Memory B cell (primary cell): ENCODE measurements around the gene PPIP5K1.

Source experiments
- ATAC-seq: fragments of 150-1000 bp; cut with Tn5 transposase; 2 replicates; pipeline ENCODE4 v1.10.0; 2021; ENCODE audit warnings: low read depth, mild to moderate bottlenecking, moderate library complexity
- DNase-seq, 2 donors: peaks; one replicate each; pipeline ENCODE4 v3.0.0; 2022; ENCODE audit warnings: low spot score in 2 of 2
- H3K27ac Mint-ChIP-seq: one replicate; pipeline ENCODE4 v1.8.0; 2022; ENCODE audit warnings: mild to moderate bottlenecking, moderate library complexity, mixed read lengths
- H3K27me3 Mint-ChIP-seq: one replicate; pipeline ENCODE4 v1.8.0; 2022; ENCODE audit warnings: mixed read lengths
- H3K36me3 Mint-ChIP-seq: one replicate; pipeline ENCODE4 v1.8.0; 2022; ENCODE audit warnings: mild to moderate bottlenecking, mixed read lengths
- H3K4me1 Mint-ChIP-seq: one replicate; pipeline ENCODE4 v1.8.0; 2022; ENCODE audit warnings: mixed read lengths
- H3K4me3 Mint-ChIP-seq: one replicate; pipeline ENCODE4 v1.8.0; 2022; ENCODE audit warnings: mild to moderate bottlenecking, moderate library complexity, mixed read lengths
- H3K9me3 Mint-ChIP-seq: one replicate; pipeline ENCODE4 v1.8.0; 2022; ENCODE audit warnings: mixed read lengths

PPIP5K1 gene

DNA sequence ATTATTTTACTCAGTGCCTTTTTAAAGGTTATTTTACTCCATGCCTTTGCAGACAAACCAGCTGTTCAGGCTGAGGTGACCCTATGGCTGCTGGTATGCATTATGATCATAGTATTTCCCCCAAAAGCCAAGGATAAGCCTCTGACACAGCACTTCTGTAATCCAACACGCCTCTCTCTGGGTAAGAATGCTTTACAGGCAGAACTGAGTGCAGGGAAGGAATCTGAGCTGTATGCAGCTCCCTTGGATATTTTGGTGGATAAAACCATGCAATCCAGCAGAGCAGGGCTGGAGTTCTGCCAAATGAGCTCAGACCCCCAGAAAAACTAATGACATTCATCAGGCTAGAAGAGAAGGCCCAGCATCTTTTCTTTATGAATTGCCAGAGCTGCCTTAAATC, 84.3 kb downstream of the PPIP5K1 start:
- peaks cover 5% of the 10 kb centered on the region for H3K4me1 Mint-ChIP-seq
- no peaks in the 10 kb centered on the region for H3K27me3 Mint-ChIP-seq
- H3K36me3 Mint-ChIP-seq, result no peaks in the 10 kb centered on the region
- DNase-seq (no peak), ATAC-seq (no peak)
- no peak overlapping the region for H3K27ac Mint-ChIP-seq
- H3K9me3 Mint-ChIP-seq, result no peaks in the 10 kb centered on the region
- no peak overlapping the region for H3K4me3 Mint-ChIP-seq

GRCh38 chr15:43499635-43500034, 90.4 kb downstream of the PPIP5K1 start:
- no peak overlapping the region for H3K4me3 Mint-ChIP-seq
- no peaks in the 10 kb centered on the region for H3K9me3 Mint-ChIP-seq
- ATAC-seq, result no peak
- no peaks in the 10 kb centered on the region for H3K4me1 Mint-ChIP-seq
- no peak overlapping the region for H3K27ac Mint-ChIP-seq
- H3K36me3 Mint-ChIP-seq, result no peaks in the 10 kb centered on the region
- no peak for DNase-seq
- H3K27me3 Mint-ChIP-seq, result no peaks in the 10 kb centered on the region

GRCh38 chr15:43498990-43499389, 91.0 kb downstream of the PPIP5K1 start:
- Mint-ChIP-seq H3K4me3 (no peak overlapping the region), H3K9me3 (no peaks in the 10 kb centered on the region), H3K27me3 (no peaks in the 10 kb centered on the region), H3K27ac (no peak overlapping the region), H3K4me1 (no peaks in the 10 kb centered on the region), H3K36me3 (no peaks in the 10 kb centered on the region)
- DNase-seq, result no peak
- no peak for ATAC-seq

GRCh38 chr15:43493703-43494472, 96.1 kb downstream of the PPIP5K1 start:
- ATAC-seq, result no peak
- no peak for DNase-seq
- peak overlapping the region; percentile 97 for H3K27ac Mint-ChIP-seq
- no peaks in the 10 kb centered on the region for H3K9me3 Mint-ChIP-seq
- no peaks in the 10 kb centered on the region for H3K27me3 Mint-ChIP-seq
- H3K36me3 Mint-ChIP-seq, result peaks cover 11% of the 10 kb centered on the region
- H3K4me1 Mint-ChIP-seq, result peaks cover 11% of the 10 kb centered on the region
- H3K4me3 Mint-ChIP-seq, result peak overlapping the region; percentile 94

GRCh38 chr15:43492673-43493601, 97.1 kb downstream of the PPIP5K1 start, which contains the start of gene TP53BP1:
Gene TP53BP1 (minus strand): TSS chr15:43493156. CDS start chr15:43493043, 113 bp downstream.
- peaks cover 13% of the 10 kb centered on the region for H3K4me1 Mint-ChIP-seq
- no peaks in the 10 kb centered on the region for H3K9me3 Mint-ChIP-seq

GRCh38 chr15:43492266-43492665, 97.7 kb downstream of the PPIP5K1 start:
- H3K9me3 Mint-ChIP-seq, result no peaks in the 10 kb centered on the region
- no peaks in the 10 kb centered on the region for H3K27me3 Mint-ChIP-seq
- peaks cover 13% of the 10 kb centered on the region for H3K4me1 Mint-ChIP-seq
- ATAC-seq, result no peak
- H3K27ac Mint-ChIP-seq, result peak overlapping the region; percentile 97
- H3K4me3 Mint-ChIP-seq, result peak overlapping the region; percentile 94
- no peak for DNase-seq
- peaks cover 19% of the 10 kb centered on the region for H3K36me3 Mint-ChIP-seq

More at GRCh38 chr15:43492673-43493601, 97.1 kb downstream of the PPIP5K1 start, which contains the start of gene TP53BP1:
- ATAC-seq (peak; percentile 97), DNase-seq (peak; percentile 87 to 93)
- Mint-ChIP-seq H3K4me3 (peak within 1 kb of the TSS; percentile 94), H3K27me3 (no peaks in the 10 kb centered on the region), H3K27ac (peak within 1 kb of the TSS; percentile 97), H3K36me3 (peaks cover 14% of the 10 kb centered on the region)

GRCh38 chr15:43489191-43489590, 100.8 kb downstream of the PPIP5K1 start:
- no peak overlapping the region for H3K27ac Mint-ChIP-seq
- DNase-seq, result no peak
- peaks cover 16% of the 10 kb centered on the region for H3K4me1 Mint-ChIP-seq
- no peak overlapping the region for H3K4me3 Mint-ChIP-seq
- H3K27me3 Mint-ChIP-seq, result no peaks in the 10 kb centered on the region
- H3K9me3 Mint-ChIP-seq, result no peaks in the 10 kb centered on the region
- peaks cover 25% of the 10 kb centered on the region for H3K36me3 Mint-ChIP-seq
- ATAC-seq, result no peak

DNA sequence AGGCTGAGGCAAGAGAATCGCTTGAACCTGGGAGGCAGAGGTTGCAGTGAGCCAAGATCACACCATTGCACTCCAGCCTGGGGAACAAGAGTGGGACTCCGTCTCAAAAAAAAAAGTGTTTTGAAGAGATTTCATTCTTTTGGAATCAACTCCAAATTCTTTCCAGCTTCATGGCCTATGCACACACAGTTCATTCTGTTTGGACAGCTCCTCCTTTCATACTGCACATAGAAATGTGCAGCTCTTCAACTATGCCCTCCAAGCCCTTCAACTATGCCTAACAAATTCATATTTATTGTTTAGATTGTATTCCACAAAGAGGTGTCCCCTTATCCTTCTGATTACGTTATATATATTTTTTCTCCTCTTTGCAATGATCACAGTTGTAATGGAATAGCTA, 101.2 kb downstream of the PPIP5K1 start:
- H3K4me3 Mint-ChIP-seq, result no peak overlapping the region
- DNase-seq (no peak), ATAC-seq (no peak)
- H3K27ac Mint-ChIP-seq, result no peak overlapping the region
- H3K9me3 Mint-ChIP-seq, result no peaks in the 10 kb centered on the region
- H3K27me3 Mint-ChIP-seq, result no peaks in the 10 kb centered on the region
- H3K4me1 Mint-ChIP-seq, result peaks cover 20% of the 10 kb centered on the region
- H3K36me3 Mint-ChIP-seq, result peaks cover 27% of the 10 kb centered on the region

DNA sequence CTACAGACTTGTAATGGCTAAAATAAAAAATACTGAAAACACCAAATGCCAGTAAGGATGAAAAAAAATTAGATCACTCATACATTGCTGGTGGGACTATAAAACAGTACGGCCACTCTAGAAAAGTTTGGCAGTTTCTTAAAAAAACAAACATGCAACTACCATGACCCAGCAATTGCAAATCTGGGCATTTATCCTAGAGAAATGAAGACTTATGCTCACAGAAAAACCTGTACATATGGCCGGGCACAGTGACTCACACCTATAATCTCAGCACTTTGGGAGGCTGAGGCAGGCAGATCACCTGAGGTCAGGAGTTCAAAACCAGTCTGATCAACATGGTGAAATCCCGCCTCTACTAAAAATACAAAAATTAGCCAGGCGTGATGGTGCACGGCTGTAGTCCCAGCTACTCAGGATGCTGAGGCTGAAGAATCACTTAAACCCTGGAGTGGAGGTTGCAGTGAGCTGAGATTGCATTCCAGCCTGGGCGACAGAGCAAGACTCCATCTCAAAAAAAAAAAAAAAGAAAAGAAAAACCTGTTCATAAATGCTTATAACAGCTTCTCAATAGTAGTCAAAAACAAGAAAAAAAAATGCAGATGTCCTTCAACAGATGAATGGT, 102.6 kb downstream of the PPIP5K1 start:
- H3K4me1 Mint-ChIP-seq, result peaks cover 22% of the 10 kb centered on the region
- no peak overlapping the region for H3K4me3 Mint-ChIP-seq
- H3K27me3 Mint-ChIP-seq, result no peaks in the 10 kb centered on the region
- no peak for DNase-seq
- no peak overlapping the region for H3K27ac Mint-ChIP-seq
- no peaks in the 10 kb centered on the region for H3K9me3 Mint-ChIP-seq
- no peak for ATAC-seq
- H3K36me3 Mint-ChIP-seq, result peaks cover 25% of the 10 kb centered on the region

DNA sequence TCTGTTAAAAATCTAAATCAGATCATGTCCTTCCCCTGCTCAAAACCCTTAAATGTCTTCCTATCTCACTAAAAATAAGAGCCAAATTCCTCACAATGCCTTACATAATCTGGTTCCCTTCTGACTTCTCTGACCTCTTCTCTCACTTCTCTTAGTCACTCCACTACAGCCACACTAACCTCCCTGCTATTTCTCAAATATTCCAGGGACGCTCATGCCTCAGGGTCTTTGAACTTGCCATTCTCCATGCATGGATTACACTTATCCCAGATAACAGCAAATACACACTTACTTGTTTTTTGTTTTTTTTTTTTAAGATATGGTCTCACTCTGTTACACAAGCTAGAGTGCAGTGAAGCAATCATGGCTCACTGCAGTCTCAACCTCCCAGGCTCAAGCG, 105.6 kb downstream of the PPIP5K1 start:
- H3K36me3 Mint-ChIP-seq, result peaks cover 22% of the 10 kb centered on the region

More for the DNA sequence above, 105.6 kb downstream of the PPIP5K1 start:
- ATAC-seq (no peak), DNase-seq (no peak)
- peaks cover 16% of the 10 kb centered on the region for H3K4me1 Mint-ChIP-seq
- no peaks in the 10 kb centered on the region for H3K9me3 Mint-ChIP-seq
- H3K27me3 Mint-ChIP-seq, result no peaks in the 10 kb centered on the region
- H3K4me3 Mint-ChIP-seq, result no peak overlapping the region
- H3K27ac Mint-ChIP-seq, result peak overlapping the region; percentile 9
